Neutrophil (primary cell): ENCODE data around the gene ASTN1.

ENCODE experiments used
- H3K27ac ChIP-seq: fragments of 200-600 bp; sonication (generic); 2 replicates; pipeline ENCODE4 v1.5.1; 2016; ENCODE audit warnings: mild to moderate bottlenecking, moderate library complexity
- H3K27me3 ChIP-seq: fragments of 200-600 bp; sonication (generic); 2 replicates; pipeline ENCODE4 v1.6.0; 2016; ENCODE audit warnings: mild to moderate bottlenecking
- H3K36me3 ChIP-seq: fragments of 200-600 bp; sonication (generic); 2 replicates; pipeline ENCODE4 v1.5.1; 2017
- H3K4me1 ChIP-seq, 2 experiments: fragments of 200-600 bp in 1 of 2; sonication (generic) in 1 of 2; 1 replicate in 1 of 2; 2 replicates in 1 of 2; pipeline versions ENCODE4 v1.5.1 to v1.6.1; 2013 to 2016; ENCODE audit warnings: low read depth in 1 of 2, low read length in 1 of 2, mild to moderate bottlenecking in 1 of 2, moderate library complexity in 1 of 2; ENCODE audit not compliant: control insufficient read depth in 1 of 2, insufficient read depth in 1 of 2
- H3K4me3 ChIP-seq, 2 experiments: fragments of 200-600 bp in 1 of 2; sonication (generic) in 1 of 2; 1 replicate in 1 of 2; 2 replicates in 1 of 2; pipeline ENCODE4 v1.5.1; 2013 to 2016; ENCODE audit warnings: low read depth in 1 of 2, low read length in 1 of 2, mild to moderate bottlenecking in 1 of 2, moderate library complexity in 1 of 2
- H3K9me3 ChIP-seq: fragments of 200-600 bp; sonication (generic); 2 replicates; pipeline ENCODE4 v1.5.1; 2016
- CTCF ChIP-seq: fragments of 200-600 bp; sonication (generic); IDR thresholded peaks from 2 replicates; pipeline ENCODE4 v1.5.1; 2016; ENCODE audit warnings: antibody characterized with exemption

ASTN1 gene

GRCh38 chr1:177133977-177134538 is 30.5 kb downstream of the ASTN1 start:
- TF ChIP-seq CTCF = no peak
- Histone ChIP-seq H3K4me1 (no peaks in the 10 kb centered on the region), H3K4me3 (no peak overlapping the region), H3K36me3 (no peaks in the 10 kb centered on the region), H3K27ac (no peak overlapping the region), H3K9me3 (no peaks in the 10 kb centered on the region), H3K27me3 (no peaks in the 10 kb centered on the region)

GRCh38 chr1:177132141-177132540 is 32.4 kb downstream of the ASTN1 start:
- TF ChIP-seq CTCF = no peak
- no peaks in the 10 kb centered on the region for H3K27me3 ChIP-seq
- no peaks in the 10 kb centered on the region for H3K9me3 ChIP-seq
- H3K36me3 ChIP-seq = no peaks in the 10 kb centered on the region
- H3K4me3 ChIP-seq = no peak overlapping the region
- H3K27ac ChIP-seq = no peak overlapping the region
- H3K4me1 ChIP-seq = no peaks in the 10 kb centered on the region

GRCh38 chr1:177131723-177132122 is 32.8 kb downstream of the ASTN1 start:
- H3K36me3 ChIP-seq = no peaks in the 10 kb centered on the region
- H3K4me3 ChIP-seq = no peak overlapping the region
- no peak overlapping the region for H3K27ac ChIP-seq
- H3K9me3 ChIP-seq = no peaks in the 10 kb centered on the region
- TF ChIP-seq CTCF = no peak
- H3K4me1 ChIP-seq = no peaks in the 10 kb centered on the region
- no peaks in the 10 kb centered on the region for H3K27me3 ChIP-seq

GRCh38 chr1:177130451-177130945 is 34.0 kb downstream of the ASTN1 start:
- no peaks in the 10 kb centered on the region for H3K27me3 ChIP-seq
- H3K27ac ChIP-seq = no peak overlapping the region
- H3K4me1 ChIP-seq = no peaks in the 10 kb centered on the region
- no peak overlapping the region for H3K4me3 ChIP-seq
- H3K36me3 ChIP-seq = no peaks in the 10 kb centered on the region
- no peaks in the 10 kb centered on the region for H3K9me3 ChIP-seq
- no peak for TF ChIP-seq CTCF

GRCh38 chr1:177128665-177129281 is 35.7 kb downstream of the ASTN1 start:
- no peak for TF ChIP-seq CTCF
- no peak overlapping the region for H3K4me3 ChIP-seq
- H3K36me3 ChIP-seq = no peaks in the 10 kb centered on the region
- no peaks in the 10 kb centered on the region for H3K27me3 ChIP-seq
- H3K4me1 ChIP-seq = no peaks in the 10 kb centered on the region
- no peak overlapping the region for H3K27ac ChIP-seq
- no peaks in the 10 kb centered on the region for H3K9me3 ChIP-seq
